H9 (cell line): ENCODE data around the gene CRY1. TPM values are rescaled to one million over a fixed set of nuclear protein-coding genes. Genes with fewer than 3 reads are reported as not detected.

Experiments used
- DNase-seq: peaks from one replicate; pipeline ENCODE4 v3.0.0-alpha.2; 2017
- H2AFZ ChIP-seq: one replicate; pipeline ENCODE4 v1.6.1; 2013; ENCODE audit warnings: mild to moderate bottlenecking, low read length, control low read depth, moderate library complexity
- H2AK5ac ChIP-seq: 2 replicates; pipeline ENCODE4 v1.6.1; 2013; ENCODE audit warnings: low read length, control low read depth, mixed read lengths; ENCODE audit not compliant: insufficient read length
- H2BK120ac ChIP-seq: one replicate; pipeline ENCODE4 v1.6.1; 2013; ENCODE audit warnings: low read depth, mild to moderate bottlenecking, low read length, control low read depth, inconsistent platforms; ENCODE audit not compliant: poor library complexity, severe bottlenecking
- H2BK12ac ChIP-seq: 2 replicates; pipeline ENCODE4 v1.6.1; 2013; ENCODE audit warnings: low read length, control low read depth, mixed read lengths, low read depth; ENCODE audit not compliant: insufficient read length
- H2BK15ac ChIP-seq: 2 replicates; pipeline ENCODE4 v1.6.1; 2013; ENCODE audit warnings: low read depth, low read length, control low read depth
- H2BK20ac ChIP-seq: one replicate; pipeline ENCODE4 v1.6.1; 2013; ENCODE audit warnings: low read depth, mild to moderate bottlenecking, low read length, control low read depth, inconsistent platforms; ENCODE audit not compliant: poor library complexity, severe bottlenecking
- H2BK5ac ChIP-seq: 2 replicates; pipeline ENCODE4 v1.6.1; 2013; ENCODE audit warnings: low read length, control low read depth, mixed read lengths; ENCODE audit not compliant: insufficient read length
- H3K14ac ChIP-seq: 2 replicates; pipeline ENCODE4 v1.6.1; 2013; ENCODE audit warnings: low read length, control low read depth; ENCODE audit not compliant: insufficient read depth
- H3K18ac ChIP-seq: 2 replicates; pipeline ENCODE4 v1.6.1; 2013; ENCODE audit warnings: low read depth, mild to moderate bottlenecking, mixed read lengths, low read length, control low read depth; ENCODE audit not compliant: insufficient read length
- H3K23ac ChIP-seq: 2 replicates; pipeline ENCODE4 v1.6.1; 2013; ENCODE audit warnings: low read length, control low read depth, mixed read lengths, low read depth; ENCODE audit not compliant: insufficient read length
- H3K23me2 ChIP-seq: 2 replicates; pipeline ENCODE4 v1.6.1; 2013; ENCODE audit warnings: low read depth, mild to moderate bottlenecking, mixed read lengths, low read length, control low read depth; ENCODE audit not compliant: insufficient read length, poor library complexity, severe bottlenecking
- H3K27ac ChIP-seq: 2 replicates; pipeline ENCODE4 v1.5.1; 2013; ENCODE audit warnings: low read length, control low read depth, mixed read lengths, low read depth; ENCODE audit not compliant: insufficient read length
- H3K27me3 ChIP-seq: 2 replicates; pipeline ENCODE4 v1.6.1; 2013; ENCODE audit warnings: low read length, control low read depth, inconsistent platforms; ENCODE audit not compliant: insufficient read depth
- H3K4ac ChIP-seq: 2 replicates; pipeline ENCODE4 v1.6.1; 2013; ENCODE audit warnings: low read depth, mild to moderate bottlenecking, control low read depth, inconsistent platforms, low read length, moderate library complexity
- H3K4me1 ChIP-seq: 2 replicates; pipeline ENCODE4 v1.6.1; 2013; ENCODE audit warnings: low read length, control low read depth, inconsistent platforms; ENCODE audit not compliant: insufficient read depth
- H3K4me2 ChIP-seq: 2 replicates; pipeline ENCODE4 v1.6.1; 2013; ENCODE audit warnings: low read length, control low read depth, mixed read lengths; ENCODE audit not compliant: insufficient read length, insufficient read depth
- H3K56ac ChIP-seq: 2 replicates; pipeline ENCODE4 v1.6.1; 2013; ENCODE audit warnings: low read depth, mild to moderate bottlenecking, mixed read lengths, low read length, control low read depth; ENCODE audit not compliant: insufficient read length
- H3K79me1 ChIP-seq: 2 replicates; pipeline ENCODE4 v1.6.1; 2013; ENCODE audit warnings: low read depth, mild to moderate bottlenecking, moderate library complexity, low read length, control low read depth, inconsistent platforms; ENCODE audit not compliant: insufficient read depth, poor library complexity, severe bottlenecking
- H3K79me2 ChIP-seq: 2 replicates; pipeline ENCODE4 v1.6.1; 2013; ENCODE audit warnings: low read length, control low read depth, inconsistent platforms; ENCODE audit not compliant: insufficient read depth
- H3K9ac ChIP-seq: 2 replicates; pipeline ENCODE4 v1.6.1; 2013; ENCODE audit warnings: low read length, control low read depth, mixed read lengths; ENCODE audit not compliant: insufficient read length; ENCODE audit errors: extremely low read depth
- H3K9me3 ChIP-seq: one replicate; pipeline ENCODE4 v1.6.1; 2013; ENCODE audit warnings: low read depth, low read length, inconsistent platforms; ENCODE audit not compliant: control insufficient read depth
- H3T11ph ChIP-seq: one replicate; pipeline ENCODE4 v1.6.1; 2013; ENCODE audit warnings: mild to moderate bottlenecking, low read length, control low read depth, inconsistent platforms
- H4K20me1 ChIP-seq: one replicate; pipeline ENCODE4 v1.6.1; 2013; ENCODE audit not compliant: control insufficient read depth, insufficient read length, insufficient read depth
- H4K5ac ChIP-seq: 2 replicates; pipeline ENCODE4 v1.6.1; 2013; ENCODE audit warnings: low read depth, mild to moderate bottlenecking, mixed read lengths, low read length, control low read depth; ENCODE audit not compliant: insufficient read length
- H4K8ac ChIP-seq: replicated peaks from 2 replicates; pipeline ENCODE4 v1.6.1; 2013; ENCODE audit warnings: low read length, control low read depth, mixed read lengths, low read depth; ENCODE audit not compliant: insufficient read length
- H4K91ac ChIP-seq: 2 replicates; pipeline ENCODE4 v1.6.1; 2013; ENCODE audit warnings: low read depth, mild to moderate bottlenecking, moderate library complexity, mixed read lengths, low read length, control low read depth; ENCODE audit not compliant: insufficient read length
- H3K27ac Mint-ChIP-seq, 3 experiments: 2 replicates in 2 of 3; 3 replicates in 1 of 3; pipeline ENCODE4 v1.8.0; 2020 to 2021; ENCODE audit warnings: mixed read lengths in 3 of 3, mild to moderate bottlenecking in 1 of 3, moderate library complexity in 1 of 3
- H3K27me3 Mint-ChIP-seq: 2 replicates; pipeline ENCODE4 v1.8.0; 2021; ENCODE audit warnings: low read depth, mild to moderate bottlenecking, moderate library complexity, mixed read lengths
- H3K36me3 Mint-ChIP-seq, 3 experiments: 2 replicates in 2 of 3; 3 replicates in 1 of 3; pipeline ENCODE4 v1.8.0; 2020 to 2021; ENCODE audit warnings: low read depth in 3 of 3, mixed read lengths in 3 of 3; ENCODE audit not compliant: insufficient read depth in 1 of 3
- H3K4me1 Mint-ChIP-seq, 2 experiments: 2 replicates each; pipeline ENCODE4 v1.8.0; 2020; ENCODE audit warnings: mixed read lengths in 2 of 2
- H3K4me3 Mint-ChIP-seq, 2 experiments: 2 replicates in 1 of 2; 3 replicates in 1 of 2; pipeline ENCODE4 v1.8.0; 2020 to 2021; ENCODE audit warnings: mild to moderate bottlenecking in 2 of 2, mixed read lengths in 2 of 2, moderate library complexity in 1 of 2
- H3K9me3 Mint-ChIP-seq, 2 experiments: 2 replicates in 1 of 2; 3 replicates in 1 of 2; pipeline ENCODE4 v1.8.0; 2020; ENCODE audit warnings: mild to moderate bottlenecking in 2 of 2, mixed read lengths in 2 of 2, moderate library complexity in 1 of 2
- CTCF ChIP-seq: fragments of 200-600 bp; sonication (generic); conservative IDR thresholded peaks from 3 replicates; pipeline ENCODE4 v1.8.0; 2021; ENCODE audit warnings: antibody characterized with exemption, mild to moderate bottlenecking
- WGBS: extraction: QIAGEN DNeasy Blood & Tissue Kit; methylation state at CpG from one replicate; pipeline ENCODE4 v1.1.7; 2013; ENCODE audit warnings: missing lambda C conversion rate, low lambda C conversion rate, mixed read lengths; ENCODE audit not compliant: insufficient read length; ENCODE audit errors: extremely low coverage; 5-methylcytosine and 5-hydroxymethylcytosine counted together
- total RNA-seq: library from RNA; stranded (reverse); gene quantifications from 2 replicates; pipeline ENCODE4 v1.2.1, GENCODE V29; 2021

The CRY1 gene
- total RNA-seq, 1 experiment from 2014 or later, result 23.5 TPM

GRCh38 chr12:106974511-106974910 is 118.8 kb downstream of the CRY1 start:
- H3K27me3 Mint-ChIP-seq, result no peaks in the 10 kb centered on the region
- Histone ChIP-seq H3K4me2 (no peak overlapping the region), H2BK15ac (no peak overlapping the region), H3T11ph (no peak overlapping the region), H2BK12ac (no peak overlapping the region), H4K5ac (no peak overlapping the region), H4K91ac (no peak overlapping the region), H3K23ac (no peak overlapping the region), H3K56ac (no peak overlapping the region), H3K23me2 (no peaks in the 10 kb centered on the region), H3K9ac (no peak overlapping the region), H3K9me3 (no peaks in the 10 kb centered on the region), H3K27me3 (no peaks in the 10 kb centered on the region), H3K79me2 (0 out of 2 replicates have a peak, but pooled peaks cover 2% of the 10 kb centered on the region), H3K18ac (no peak overlapping the region), H4K8ac (no peak overlapping the region), H3K4me1 (no peaks in the 10 kb centered on the region), H2AFZ (no peak overlapping the region), H2BK5ac (no peak overlapping the region), H2BK120ac (no peak overlapping the region), H3K4ac (no peak overlapping the region), H3K27ac (no peak overlapping the region), H2AK5ac (no peak overlapping the region), H2BK20ac (no peak overlapping the region), H3K14ac (no peak overlapping the region), H4K20me1 (no peaks in the 10 kb centered on the region), H3K79me1 (no peaks in the 10 kb centered on the region)
- peaks cover 2 to 9% (median 6%) of the 10 kb centered on the region in 3 experiments; a peak in 6 of 7 replicates for H3K36me3 Mint-ChIP-seq
- TF ChIP-seq CTCF, result no peak
- no peak overlapping the region for H3K4me3 Mint-ChIP-seq
- H3K4me1 Mint-ChIP-seq, result no peaks in the 10 kb centered on the region
- DNase-seq, result no peak
- H3K27ac Mint-ChIP-seq, result no peak overlapping the region
- WGBS, result no CpG with 5 or more reads among the region's 3 CpGs
- no peaks in the 10 kb centered on the region for H3K9me3 Mint-ChIP-seq
